ENCODE data around the gene ADIPOR2.

The ADIPOR2 gene

GRCh38 chr12:1769809-1770494 lies 79.1 kb downstream of the ADIPOR2 start:
- DNase-seq (ENCODE audit: low read depth in 1 of 2, low spot score in 1 of 2) = no peak

DNA sequence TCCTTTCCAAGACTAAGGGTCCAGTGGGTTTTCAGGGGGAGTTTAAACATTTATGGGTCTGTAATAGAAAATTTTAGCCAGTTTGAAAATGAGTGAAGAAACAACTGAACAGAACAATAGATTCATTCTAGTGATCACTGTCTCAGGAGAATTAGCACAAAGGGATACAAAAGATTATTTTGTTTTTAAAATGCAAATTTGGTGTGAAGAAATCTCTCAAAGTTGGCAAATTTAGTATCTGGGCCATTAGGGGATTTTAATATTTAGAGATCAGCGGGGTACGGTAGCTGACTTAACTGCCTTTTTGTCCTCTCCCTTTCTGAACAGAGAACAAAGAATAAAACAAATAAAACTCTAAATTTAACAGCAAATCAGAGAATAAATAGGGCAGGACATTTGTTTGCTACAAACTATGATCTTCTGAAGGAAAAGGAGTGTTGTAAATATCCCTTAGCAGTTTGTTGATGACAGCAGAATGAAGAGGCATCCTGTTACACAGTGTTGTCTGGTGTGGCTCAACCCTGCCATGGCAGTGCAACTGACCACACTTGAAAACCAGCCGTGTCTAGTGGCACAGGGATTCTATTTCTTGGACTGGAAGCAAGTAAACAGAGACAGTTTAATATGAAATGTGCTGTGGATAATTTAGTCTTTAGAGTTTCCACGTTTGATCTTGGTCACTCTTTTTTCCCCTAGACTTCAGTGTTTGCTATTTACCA lies 83.2 kb downstream of the ADIPOR2 start:
- no peak for DNase-seq (ENCODE audit: low read depth in 1 of 2, low spot score in 1 of 2)

DNA sequence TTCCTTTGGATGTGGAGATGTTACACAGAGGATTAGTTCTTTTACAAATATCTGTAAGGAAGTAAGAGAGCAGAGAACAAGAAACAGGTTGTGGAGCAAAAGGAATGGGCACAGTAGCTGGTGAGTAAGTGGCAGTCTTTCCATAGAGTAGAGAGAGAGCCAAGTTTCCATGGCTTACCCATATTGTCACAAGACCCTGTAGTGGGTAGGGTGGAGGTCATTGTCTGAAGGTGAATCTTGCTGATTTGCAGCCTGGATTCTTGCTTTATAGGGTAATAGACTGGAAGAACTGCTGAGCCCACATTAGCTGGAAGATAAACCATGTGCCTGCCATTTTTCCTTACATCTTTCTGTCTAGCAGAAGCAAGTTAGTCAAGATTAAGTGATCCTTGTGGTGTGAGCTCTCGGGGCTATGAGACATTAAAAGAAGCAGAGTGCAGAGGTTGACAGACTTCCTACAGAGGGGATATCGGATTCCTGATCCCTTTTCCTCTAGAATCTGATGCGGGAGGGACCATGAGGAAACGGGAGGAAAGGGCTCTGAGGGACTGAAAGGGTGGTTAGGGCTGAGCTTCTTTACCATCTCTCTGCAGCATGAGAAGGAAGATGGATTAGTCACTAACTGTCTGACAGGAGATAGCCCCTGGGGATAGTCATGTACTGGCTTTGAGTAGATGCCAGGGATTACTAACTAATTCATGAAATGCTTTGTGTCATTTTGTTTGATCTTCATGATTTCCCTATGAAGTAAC lies 85.5 kb downstream of the ADIPOR2 start:
- DNase-seq (ENCODE audit: low read depth in 1 of 2, low spot score in 1 of 2) = no peak

DNA sequence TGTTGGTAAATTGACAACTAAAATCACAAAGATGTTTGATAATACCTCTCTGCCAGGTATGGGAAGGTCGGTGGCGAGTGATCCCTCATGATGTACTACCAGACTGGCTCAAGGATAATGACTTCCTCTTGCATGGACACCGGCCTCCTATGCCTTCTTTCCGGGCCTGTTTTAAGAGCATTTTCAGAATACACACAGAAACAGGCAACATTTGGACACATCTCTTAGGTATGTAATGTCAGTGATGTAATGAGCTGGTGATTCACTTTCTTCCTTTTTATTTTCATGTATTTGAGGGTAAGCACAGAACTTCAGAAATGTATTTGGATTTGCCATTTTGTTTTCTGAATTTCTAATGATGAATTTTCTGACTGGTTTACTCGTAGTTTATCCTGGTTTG lies 86.9 kb downstream of the ADIPOR2 start:
- no peak for DNase-seq (ENCODE audit: low read depth in 1 of 2, low spot score in 1 of 2)

GRCh38 chr12:1778911-1779310 lies 88.0 kb downstream of the ADIPOR2 start:
- DNase-seq (ENCODE audit: low read depth in 1 of 2, low spot score in 1 of 2) = no peak

DNA sequence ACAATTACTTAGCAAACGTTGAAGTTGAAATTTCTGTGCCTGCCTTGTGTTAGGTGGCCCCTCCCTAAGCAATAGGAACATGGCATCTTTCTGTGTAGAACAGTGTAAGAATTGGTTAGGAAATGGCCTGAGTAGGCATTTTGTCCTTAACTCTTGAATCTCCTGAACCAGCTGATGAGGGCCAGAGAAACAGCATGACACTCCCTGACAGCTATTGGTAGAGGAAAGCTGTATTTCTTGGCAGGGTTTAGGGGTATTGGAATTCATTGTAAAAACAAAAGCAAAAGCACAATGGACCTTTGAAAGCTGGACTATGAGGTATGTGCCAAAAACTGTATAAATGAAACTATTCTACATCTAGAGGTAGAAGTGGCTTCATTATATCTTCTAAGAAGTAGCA lies 88.9 kb downstream of the ADIPOR2 start:
- DNase-seq (ENCODE audit: low read depth in 1 of 2, low spot score in 1 of 2) = no peak

DNA sequence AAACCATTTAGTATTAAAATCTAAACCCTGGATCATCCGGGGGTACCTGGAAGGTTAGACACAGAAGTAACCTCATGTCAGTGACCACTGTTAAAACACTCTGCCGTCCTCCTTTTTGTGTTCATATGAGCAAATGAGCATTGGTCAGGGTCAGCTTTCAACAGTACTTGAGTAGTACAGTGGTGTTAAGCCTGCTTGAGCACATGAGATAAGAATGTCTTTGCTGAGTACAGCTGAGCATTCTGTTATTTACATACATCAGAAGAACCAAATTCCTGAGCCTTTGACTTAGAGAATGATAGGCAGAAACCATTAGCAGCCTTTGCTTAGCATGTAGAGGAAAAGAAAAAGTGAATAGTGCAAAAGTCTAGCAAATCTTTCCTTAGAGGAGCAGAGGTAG lies 90.9 kb downstream of the ADIPOR2 start:
- DNase-seq (ENCODE audit: low read depth in 1 of 2, low spot score in 1 of 2) = no peak

- DNase-seq (ENCODE audit: low read depth in 1 of 2, low spot score in 1 of 2) = no peak
Observed at GRCh38 chr12:1782215-1782614, 91.3 kb downstream of the ADIPOR2 start.

GRCh38 chr12:1787714-1788113 lies 96.8 kb downstream of the ADIPOR2 start:
- no peak for DNase-seq (ENCODE audit: low read depth in 1 of 2, low spot score in 1 of 2)

DNA sequence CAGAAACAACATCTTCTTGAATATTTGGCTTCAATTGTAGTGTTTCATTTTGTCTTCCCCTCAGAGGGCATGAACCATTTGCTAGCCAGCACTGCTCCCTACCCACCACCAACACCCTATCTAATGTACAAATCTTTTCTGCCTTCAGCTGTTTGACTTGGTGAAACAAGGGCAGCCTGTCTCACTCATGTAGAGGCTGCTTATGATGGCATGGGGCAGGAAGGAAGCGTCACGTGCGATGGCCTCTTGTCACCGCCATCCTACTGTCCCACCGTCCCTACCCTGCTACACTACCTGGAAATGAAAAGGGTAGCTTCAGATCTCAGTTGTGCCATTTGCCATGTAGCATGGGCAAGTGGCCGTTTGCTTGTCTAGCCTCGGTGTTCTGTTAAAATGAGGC lies 99.6 kb downstream of the ADIPOR2 start:
- no peak for DNase-seq (ENCODE audit: low read depth in 1 of 2, low spot score in 1 of 2)

- peak in 1 of 2 donors; percentile 55 for DNase-seq (ENCODE audit: low read depth in 1 of 2, low spot score in 1 of 2)
Observed at GRCh38 chr12:1791104-1791841, 100.4 kb downstream of the ADIPOR2 start.

DNA sequence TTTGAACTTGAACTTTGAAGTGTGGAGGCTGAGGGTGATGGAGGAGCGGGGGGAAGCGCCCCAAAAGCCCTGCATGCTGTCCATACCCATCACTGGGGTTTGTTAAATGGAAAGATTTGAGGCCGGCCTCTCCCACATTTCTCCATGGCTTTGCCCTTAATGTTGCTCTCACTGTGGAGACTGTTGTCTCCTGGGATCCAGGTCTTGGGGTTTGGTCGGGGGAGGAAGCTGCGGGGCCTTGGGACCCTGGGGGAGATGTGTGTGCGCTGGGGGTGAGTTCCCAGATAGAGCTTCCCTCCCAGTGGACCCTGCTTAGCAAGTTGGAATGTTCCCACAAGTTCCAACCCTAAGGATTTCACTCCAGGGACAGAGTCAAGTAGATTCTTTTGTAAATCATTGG lies 101.5 kb downstream of the ADIPOR2 start:
- no peak for DNase-seq (ENCODE audit: low read depth in 1 of 2, low spot score in 1 of 2)

- DNase-seq (ENCODE audit: low read depth in 1 of 2, low spot score in 1 of 2) = no peak
Observed at GRCh38 chr12:1793426-1794210, 102.7 kb downstream of the ADIPOR2 start.

- no peak for DNase-seq (ENCODE audit: low read depth in 1 of 2, low spot score in 1 of 2)
Observed at GRCh38 chr12:1794440-1795090, 103.7 kb downstream of the ADIPOR2 start.

- no peak for DNase-seq (ENCODE audit: low read depth in 1 of 2, low spot score in 1 of 2)
Observed at GRCh38 chr12:1795221-1795784, 104.4 kb downstream of the ADIPOR2 start.

- peak; percentile 90 for DNase-seq (ENCODE audit: low read depth in 1 of 2, low spot score in 1 of 2)
Observed at GRCh38 chr12:1795785-1796514, 105.1 kb downstream of the ADIPOR2 start.

GRCh38 chr12:1796515-1797010 lies 105.7 kb downstream of the ADIPOR2 start:
- peak in 1 of 2 donors; percentile 36 for DNase-seq (ENCODE audit: low read depth in 1 of 2, low spot score in 1 of 2)

- DNase-seq (ENCODE audit: low read depth in 1 of 2, low spot score in 1 of 2) = peak; percentile 34 to 43
Observed at GRCh38 chr12:1797011-1797901, 106.4 kb downstream of the ADIPOR2 start.

Measured in activated CD4-positive, alpha-beta T cell treated with anti-CD3 and anti-CD28 coated beads, Interleukin-2, amount 50 U/mL, for 24 hours (primary cell).